ENCODE data around the gene MPPED1.

DNA sequence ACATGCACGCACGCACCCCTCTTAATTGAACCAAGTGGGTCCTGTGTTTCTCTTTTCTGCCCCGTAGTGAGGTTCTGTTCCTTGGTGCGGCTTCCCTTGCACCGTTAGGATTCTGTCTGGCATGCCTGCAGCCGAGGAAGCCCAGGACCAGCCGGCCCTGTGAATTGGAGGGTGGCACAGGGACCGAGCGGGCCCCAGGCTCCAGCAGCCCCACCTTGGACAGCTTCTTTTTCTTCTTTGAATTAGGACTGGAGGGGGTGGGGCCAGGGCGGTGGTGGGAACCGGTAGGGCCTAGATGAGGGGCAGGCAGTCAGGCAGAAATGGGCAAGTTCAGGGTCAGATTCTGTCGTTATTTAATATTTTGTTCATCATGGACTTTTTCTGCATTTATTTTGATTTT lies 94.7 kb downstream of the MPPED1 start:
- TF ChIP-seq CTCF (IDR thresholded peaks at IDR 0.05) = no peak
- TF ChIP-seq POLR2A (IDR thresholded peaks at IDR 0.05) = no peak

Measured in body of pancreas (tissue), 4 donors.